Muscle layer of colon (tissue), 2 donors: ENCODE measurements around the gene C1QTNF12.
"Not testable (repeated sequence)": the region's sequence is repeated elsewhere in the genome, so short reads cannot be mapped to it uniquely, and the experiment has no call there.

Source experiments
- H3K27ac ChIP-seq: one replicate; pipeline ENCODE4 v1.7.0; 2013; ENCODE audit warnings: low read depth, mild to moderate bottlenecking, low read length, moderate library complexity
- H3K27me3 ChIP-seq, 2 donors: one replicate each; pipeline ENCODE4 v1.7.0; 2013; ENCODE audit warnings: low read length in 2 of 2, mild to moderate bottlenecking in 2 of 2; ENCODE audit not compliant: insufficient read depth in 2 of 2, control insufficient read depth in 1 of 2
- H3K36me3 ChIP-seq: one replicate; pipeline ENCODE4 v1.7.0; 2013; ENCODE audit warnings: mild to moderate bottlenecking, low read length; ENCODE audit not compliant: insufficient read depth
- H3K4me1 ChIP-seq: one replicate; pipeline ENCODE4 v1.7.0; 2013; ENCODE audit warnings: mild to moderate bottlenecking, low read length; ENCODE audit not compliant: insufficient read depth
- H3K4me3 ChIP-seq, 2 donors: one replicate each; pipeline ENCODE4 v1.7.0; 2013; ENCODE audit warnings: low read length in 2 of 2, low read depth in 1 of 2, mild to moderate bottlenecking in 1 of 2, moderate library complexity in 1 of 2
- H3K9ac ChIP-seq: one replicate; pipeline ENCODE4 v1.7.0; 2013; ENCODE audit warnings: low read length
- H3K9me3 ChIP-seq: one replicate; pipeline ENCODE4 v1.7.0; 2013; ENCODE audit warnings: mild to moderate bottlenecking, low read length
- donor health status: abdominal sarcoma.
- donor health status: Adenocarcinoma of cecum.

The C1QTNF12 gene

DNA sequence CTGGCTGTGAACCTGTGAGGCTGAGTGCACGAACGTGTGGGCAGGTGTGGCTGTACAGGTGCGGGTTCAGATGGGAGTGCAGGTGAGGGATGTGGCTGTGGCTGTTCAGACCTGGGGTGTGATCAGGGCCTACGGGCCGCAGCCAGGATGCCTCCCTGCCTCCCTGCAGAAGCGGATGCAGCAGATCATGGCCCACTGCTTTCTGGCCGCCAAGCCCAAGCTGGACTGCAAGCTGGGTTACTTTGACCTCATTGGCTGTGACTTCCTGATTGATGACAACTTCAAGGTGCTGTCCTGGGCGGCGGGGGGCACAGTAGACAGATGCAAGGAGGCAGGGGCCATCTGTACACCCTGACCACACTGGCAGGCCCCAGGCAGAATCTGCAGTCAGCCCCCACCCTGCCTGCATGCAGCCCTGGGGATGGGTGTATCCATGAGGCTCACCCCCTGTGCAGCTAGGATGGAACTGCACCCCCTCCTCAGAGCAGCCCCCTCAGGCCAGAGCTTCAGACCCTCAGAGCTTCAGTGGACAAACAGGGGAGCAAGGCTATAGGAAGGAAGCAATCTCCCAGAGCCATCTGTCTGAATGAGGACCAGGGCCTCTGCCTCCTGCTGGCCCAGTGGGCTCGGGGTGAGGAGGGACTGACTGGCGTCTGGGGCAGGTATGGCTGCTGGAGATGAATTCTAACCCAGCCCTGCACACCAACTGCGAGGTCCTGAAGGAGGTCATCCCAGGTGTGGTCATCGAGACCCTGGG is 49.9 kb downstream of the C1QTNF12 start:
- Histone ChIP-seq H3K27ac (no peak overlapping the region), H3K4me1 (no peaks in the 10 kb centered on the region), H3K36me3 (no peaks in the 10 kb centered on the region), H3K4me3 (no peak overlapping the region), H3K27me3 (peaks cover 0 to 17% of the 10 kb centered on the region in 2 donors), H3K9me3 (no peaks in the 10 kb centered on the region), H3K9ac (no peak overlapping the region)

DNA sequence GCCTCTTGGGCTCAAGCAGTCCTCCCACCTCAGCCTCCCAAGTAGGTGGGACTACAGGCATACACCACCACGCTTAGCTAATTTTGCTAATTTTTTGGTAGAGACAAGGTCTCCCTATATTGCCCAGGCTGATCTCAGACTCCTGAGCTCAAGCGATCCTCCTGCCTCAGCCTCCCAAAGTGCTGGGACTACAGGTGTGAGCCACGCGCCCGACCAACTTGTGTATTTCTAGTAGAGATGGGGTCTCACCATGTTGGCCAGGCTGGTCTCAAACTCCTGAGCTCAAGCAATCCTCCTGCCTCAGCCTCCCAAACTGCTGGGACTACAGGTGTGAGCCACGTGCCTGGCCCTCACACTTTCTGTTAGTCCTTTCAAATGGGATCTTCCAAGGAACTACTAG is 50.8 kb downstream of the C1QTNF12 start:
- H3K27ac ChIP-seq, H3K9ac ChIP-seq, H3K4me1 ChIP-seq, H3K36me3 ChIP-seq, H3K9me3 ChIP-seq, H3K4me3 ChIP-seq: not testable (repeated sequence)
- peaks cover 0 to 13% of the 10 kb centered on the region in 2 donors for H3K27me3 ChIP-seq

DNA sequence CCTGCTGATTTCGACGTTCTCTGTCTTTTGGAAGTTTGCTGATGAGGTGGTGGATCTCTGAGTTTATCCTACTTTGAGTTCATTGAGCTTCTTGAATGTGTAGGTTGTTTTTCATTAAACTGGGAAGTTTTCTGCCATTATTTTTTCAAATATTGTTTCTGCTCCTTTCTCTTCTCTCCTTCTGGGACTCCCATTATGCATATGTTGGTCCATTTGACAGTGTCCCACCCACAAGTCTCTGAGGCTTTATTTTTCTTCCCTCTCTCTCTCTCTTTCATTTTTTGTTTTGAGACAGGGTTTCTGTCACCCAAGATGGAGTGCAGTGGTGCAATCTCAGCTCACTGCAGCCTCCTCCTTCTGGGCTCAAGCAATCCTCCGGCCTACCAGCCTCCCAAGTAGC is 51.8 kb downstream of the C1QTNF12 start:
- peaks cover 0 to 3% of the 10 kb centered on the region in 2 donors for H3K27me3 ChIP-seq
- no peaks in the 10 kb centered on the region for H3K9me3 ChIP-seq
- no peaks in the 10 kb centered on the region for H3K36me3 ChIP-seq
- H3K9ac ChIP-seq = no peak overlapping the region
- no peaks in the 10 kb centered on the region for H3K4me1 ChIP-seq
- no peak overlapping the region for H3K4me3 ChIP-seq
- H3K27ac ChIP-seq = no peak overlapping the region
